22Rv1 (cell line): Measurements from ENCODE around the gene FREY1.

ENCODE experiments used
- CTCF ChIP-seq: fragments of 450-650 bp; IDR thresholded peaks from 2 replicates; pipeline ENCODE4 v1.5.1; 2017; ENCODE audit warnings: mild to moderate bottlenecking
- ZFX ChIP-seq: fragments of 450-650 bp; IDR thresholded peaks from 2 replicates; pipeline ENCODE4 v1.6.1; 2017; ENCODE audit warnings: antibody characterized with exemption, borderline replicate concordance

- no peak for TF ChIP-seq CTCF
- no peak for TF ChIP-seq ZFX
Observed at GRCh38 chr11:45906096-45906682, 882 bp downstream of the FREY1 start.
